HepG2 (cell line): ENCODE results near the gene NUBP2. TPM values are rescaled to one million over a fixed set of nuclear protein-coding genes. Genes with fewer than 3 reads are reported as not detected.

Experiments
- ARHGAP35 ChIP-seq: sonication (generic); formaldehyde crosslinking; IDR thresholded peaks from 2 replicates; pipeline ENCODE4 v1.9.0; 2022; ENCODE audit warnings: mild to moderate bottlenecking, inconsistent platforms, moderate library complexity, missing genetic modification reagents, borderline replicate concordance
- HNF4G ChIP-seq, 2 experiments: sonication (generic) in 1 of 2; formaldehyde crosslinking in 1 of 2; IDR thresholded peaks; 2 replicates each; pipeline versions ENCODE4 v1.4.0 to v1.6.1; 2011 to 2020; ENCODE audit warnings: borderline replicate concordance in 2 of 2, low read depth in 2 of 2, mild to moderate bottlenecking in 2 of 2, low read length in 1 of 2, missing genetic modification reagents in 1 of 2, moderate library complexity in 1 of 2
- HNRNPK ChIP-seq: fragments of 200-400 bp; formaldehyde crosslinking; IDR thresholded peaks from 2 replicates; pipeline ENCODE4 v1.6.1; 2018; ENCODE audit warnings: low read length, low read depth, moderate library complexity, mild to moderate bottlenecking; ENCODE audit not compliant: poor library complexity, severe bottlenecking
- MATR3 ChIP-seq: sonication (generic); formaldehyde crosslinking; IDR thresholded peaks from 2 replicates; pipeline ENCODE4 v1.4.0; 2020; ENCODE audit warnings: missing genetic modification reagents
- MED1 ChIP-seq: sonication (generic); formaldehyde crosslinking; IDR thresholded peaks from 2 replicates; pipeline ENCODE4 v1.4.0; 2020; ENCODE audit warnings: missing genetic modification reagents
- NKX3-1 ChIP-seq: sonication (generic); formaldehyde crosslinking; IDR thresholded peaks from 2 replicates; pipeline ENCODE4 v1.5.0; 2020; ENCODE audit warnings: missing genetic modification reagents
- TRIM24 ChIP-seq: sonication (generic); formaldehyde crosslinking; IDR thresholded peaks from 2 replicates; pipeline ENCODE4 v1.8.0; 2022; ENCODE audit warnings: mild to moderate bottlenecking, missing genetic modification reagents
- YEATS4 ChIP-seq: sonication (generic); formaldehyde crosslinking; IDR thresholded peaks from 2 replicates; pipeline ENCODE4 v1.4.0; 2020; ENCODE audit warnings: missing genetic modification reagents, borderline replicate concordance
- ZNF274 ChIP-seq: sonication (generic); formaldehyde crosslinking; IDR thresholded peaks from 2 replicates; pipeline ENCODE4 v1.5.1; 2020; ENCODE audit warnings: mild to moderate bottlenecking, missing genetic modification reagents
- polyA plus RNA-seq, 8 experiments: library from polyadenylated mRNA; depleted of rRNA in 3 of 8; stranded (reverse) in 7 of 8; unstranded in 1 of 8; fragments of >200 nt; fragmentation: Illumina TruSeq in 4 of 8; extraction: Trizol in 4 of 8; gene quantifications; 2 replicates each; pipeline versions ENCODE4 v1.2.1 to v1.2.3, GENCODE V29; 2011 to 2016; ENCODE audit warnings: low read depth in 4 of 8, missing spikeins in 1 of 8, mixed read lengths in 1 of 8; ENCODE audit not compliant: insufficient read depth in 1 of 8
- total RNA-seq, 5 experiments: library from RNA; depleted of rRNA; stranded (reverse); fragments of >200 nt; fragmentation: Illumina TruSeq; extraction: Trizol; gene quantifications; 2 replicates each; pipeline ENCODE4 v1.2.3, GENCODE V29; 2016; ENCODE audit warnings: low read depth in 1 of 5
- TF ChIP-seq, protein P1 (sequence below): sonication (generic); formaldehyde crosslinking; IDR thresholded peaks from 2 replicates; pipeline ENCODE4 v1.4.0; 2020; ENCODE audit warnings: mild to moderate bottlenecking, low read depth, missing genetic modification reagents
- TF ChIP-seq, protein P2 (sequence below): IDR thresholded peaks from 2 replicates; pipeline ENCODE4 v1.6.1; 2012; ENCODE audit warnings: low read length, improper control_type of control experiment
- TF ChIP-seq, protein P3 (sequence below): sonication (generic); formaldehyde crosslinking; IDR thresholded peaks from 2 replicates; pipeline ENCODE4 v1.9.0; 2021; ENCODE audit warnings: mild to moderate bottlenecking, missing genetic modification reagents
- TF ChIP-seq, protein P4 (sequence below): sonication (generic); formaldehyde crosslinking; IDR thresholded peaks from 2 replicates; pipeline ENCODE4 v1.4.0; 2020; ENCODE audit warnings: missing genetic modification reagents, borderline replicate concordance
- TF ChIP-seq, protein P5 (sequence below): sonication (generic); formaldehyde crosslinking; IDR thresholded peaks from 2 replicates; pipeline ENCODE4 v1.5.1; 2020; ENCODE audit warnings: mild to moderate bottlenecking, moderate library complexity, missing genetic modification reagents

The NUBP2 gene
- total and polyA plus RNA-seq, 2 of the 13 experiments (the other 11 are each of a cell fraction or from before 2014, with no cell fraction given), result 25.7 to 61.5 TPM

DNA sequence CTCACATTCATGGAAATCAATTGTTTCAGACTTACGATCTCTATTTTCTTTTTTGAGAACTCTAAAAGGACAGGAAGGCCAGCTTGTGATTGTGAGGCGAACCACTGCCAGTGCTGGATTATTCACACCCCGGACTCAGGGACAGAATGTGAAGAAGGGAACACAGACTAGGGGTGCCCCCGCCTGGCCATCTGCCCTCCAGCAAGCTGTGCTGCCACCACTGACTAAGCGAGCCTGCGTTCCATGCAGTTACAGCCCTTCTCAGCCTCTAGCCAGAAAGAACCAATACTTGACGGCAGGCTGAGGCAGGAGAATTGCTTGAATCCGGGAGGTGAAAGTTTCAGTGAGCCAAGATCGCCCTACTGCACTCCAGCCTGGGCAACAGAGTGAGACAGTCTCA is 41.1 kb downstream of the NUBP2 start (continued):
- TF ChIP-seq ZNF274 (CRISPR knock-in tag) (no peak), NKX3-1 (CRISPR knock-in tag) (no peak), MED1 (CRISPR knock-in tag) (0 out of 2 replicates have a peak, but pooled peaks have one; percentile 37), YEATS4 (CRISPR knock-in tag) (0 out of 2 replicates have a peak, but pooled peaks have one; percentile 18), TRIM24 (CRISPR knock-in tag) (no peak), MATR3 (CRISPR knock-in tag) (no peak), HNF4G (IDR thresholded peaks at IDR 0.05; ENCODE audit: borderline replicate concordance, low read depth, low read length) (no peak), HNF4G (CRISPR knock-in tag; IDR thresholded peaks at IDR 0.05; ENCODE audit: borderline replicate concordance, low read depth) (no peak), ARHGAP35 (CRISPR knock-in tag) (no peak), HNRNPK (no peak)
- TF ChIP-seq, protein P1, sequence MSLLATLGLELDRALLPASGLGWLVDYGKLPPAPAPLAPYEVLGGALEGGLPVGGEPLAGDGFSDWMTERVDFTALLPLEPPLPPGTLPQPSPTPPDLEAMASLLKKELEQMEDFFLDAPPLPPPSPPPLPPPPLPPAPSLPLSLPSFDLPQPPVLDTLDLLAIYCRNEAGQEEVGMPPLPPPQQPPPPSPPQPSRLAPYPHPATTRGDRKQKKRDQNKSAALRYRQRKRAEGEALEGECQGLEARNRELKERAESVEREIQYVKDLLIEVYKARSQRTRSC (CRISPR knock-in tag), result no peak
- TF ChIP-seq, protein P2, sequence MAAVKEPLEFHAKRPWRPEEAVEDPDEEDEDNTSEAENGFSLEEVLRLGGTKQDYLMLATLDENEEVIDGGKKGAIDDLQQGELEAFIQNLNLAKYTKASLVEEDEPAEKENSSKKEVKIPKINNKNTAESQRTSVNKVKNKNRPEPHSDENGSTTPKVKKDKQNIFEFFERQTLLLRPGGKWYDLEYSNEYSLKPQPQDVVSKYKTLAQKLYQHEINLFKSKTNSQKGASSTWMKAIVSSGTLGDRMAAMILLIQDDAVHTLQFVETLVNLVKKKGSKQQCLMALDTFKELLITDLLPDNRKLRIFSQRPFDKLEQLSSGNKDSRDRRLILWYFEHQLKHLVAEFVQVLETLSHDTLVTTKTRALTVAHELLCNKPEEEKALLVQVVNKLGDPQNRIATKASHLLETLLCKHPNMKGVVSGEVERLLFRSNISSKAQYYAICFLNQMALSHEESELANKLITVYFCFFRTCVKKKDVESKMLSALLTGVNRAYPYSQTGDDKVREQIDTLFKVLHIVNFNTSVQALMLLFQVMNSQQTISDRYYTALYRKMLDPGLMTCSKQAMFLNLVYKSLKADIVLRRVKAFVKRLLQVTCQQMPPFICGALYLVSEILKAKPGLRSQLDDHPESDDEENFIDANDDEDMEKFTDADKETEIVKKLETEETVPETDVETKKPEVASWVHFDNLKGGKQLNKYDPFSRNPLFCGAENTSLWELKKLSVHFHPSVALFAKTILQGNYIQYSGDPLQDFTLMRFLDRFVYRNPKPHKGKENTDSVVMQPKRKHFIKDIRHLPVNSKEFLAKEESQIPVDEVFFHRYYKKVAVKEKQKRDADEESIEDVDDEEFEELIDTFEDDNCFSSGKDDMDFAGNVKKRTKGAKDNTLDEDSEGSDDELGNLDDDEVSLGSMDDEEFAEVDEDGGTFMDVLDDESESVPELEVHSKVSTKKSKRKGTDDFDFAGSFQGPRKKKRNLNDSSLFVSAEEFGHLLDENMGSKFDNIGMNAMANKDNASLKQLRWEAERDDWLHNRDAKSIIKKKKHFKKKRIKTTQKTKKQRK, result no peak
- TF ChIP-seq, protein P3, sequence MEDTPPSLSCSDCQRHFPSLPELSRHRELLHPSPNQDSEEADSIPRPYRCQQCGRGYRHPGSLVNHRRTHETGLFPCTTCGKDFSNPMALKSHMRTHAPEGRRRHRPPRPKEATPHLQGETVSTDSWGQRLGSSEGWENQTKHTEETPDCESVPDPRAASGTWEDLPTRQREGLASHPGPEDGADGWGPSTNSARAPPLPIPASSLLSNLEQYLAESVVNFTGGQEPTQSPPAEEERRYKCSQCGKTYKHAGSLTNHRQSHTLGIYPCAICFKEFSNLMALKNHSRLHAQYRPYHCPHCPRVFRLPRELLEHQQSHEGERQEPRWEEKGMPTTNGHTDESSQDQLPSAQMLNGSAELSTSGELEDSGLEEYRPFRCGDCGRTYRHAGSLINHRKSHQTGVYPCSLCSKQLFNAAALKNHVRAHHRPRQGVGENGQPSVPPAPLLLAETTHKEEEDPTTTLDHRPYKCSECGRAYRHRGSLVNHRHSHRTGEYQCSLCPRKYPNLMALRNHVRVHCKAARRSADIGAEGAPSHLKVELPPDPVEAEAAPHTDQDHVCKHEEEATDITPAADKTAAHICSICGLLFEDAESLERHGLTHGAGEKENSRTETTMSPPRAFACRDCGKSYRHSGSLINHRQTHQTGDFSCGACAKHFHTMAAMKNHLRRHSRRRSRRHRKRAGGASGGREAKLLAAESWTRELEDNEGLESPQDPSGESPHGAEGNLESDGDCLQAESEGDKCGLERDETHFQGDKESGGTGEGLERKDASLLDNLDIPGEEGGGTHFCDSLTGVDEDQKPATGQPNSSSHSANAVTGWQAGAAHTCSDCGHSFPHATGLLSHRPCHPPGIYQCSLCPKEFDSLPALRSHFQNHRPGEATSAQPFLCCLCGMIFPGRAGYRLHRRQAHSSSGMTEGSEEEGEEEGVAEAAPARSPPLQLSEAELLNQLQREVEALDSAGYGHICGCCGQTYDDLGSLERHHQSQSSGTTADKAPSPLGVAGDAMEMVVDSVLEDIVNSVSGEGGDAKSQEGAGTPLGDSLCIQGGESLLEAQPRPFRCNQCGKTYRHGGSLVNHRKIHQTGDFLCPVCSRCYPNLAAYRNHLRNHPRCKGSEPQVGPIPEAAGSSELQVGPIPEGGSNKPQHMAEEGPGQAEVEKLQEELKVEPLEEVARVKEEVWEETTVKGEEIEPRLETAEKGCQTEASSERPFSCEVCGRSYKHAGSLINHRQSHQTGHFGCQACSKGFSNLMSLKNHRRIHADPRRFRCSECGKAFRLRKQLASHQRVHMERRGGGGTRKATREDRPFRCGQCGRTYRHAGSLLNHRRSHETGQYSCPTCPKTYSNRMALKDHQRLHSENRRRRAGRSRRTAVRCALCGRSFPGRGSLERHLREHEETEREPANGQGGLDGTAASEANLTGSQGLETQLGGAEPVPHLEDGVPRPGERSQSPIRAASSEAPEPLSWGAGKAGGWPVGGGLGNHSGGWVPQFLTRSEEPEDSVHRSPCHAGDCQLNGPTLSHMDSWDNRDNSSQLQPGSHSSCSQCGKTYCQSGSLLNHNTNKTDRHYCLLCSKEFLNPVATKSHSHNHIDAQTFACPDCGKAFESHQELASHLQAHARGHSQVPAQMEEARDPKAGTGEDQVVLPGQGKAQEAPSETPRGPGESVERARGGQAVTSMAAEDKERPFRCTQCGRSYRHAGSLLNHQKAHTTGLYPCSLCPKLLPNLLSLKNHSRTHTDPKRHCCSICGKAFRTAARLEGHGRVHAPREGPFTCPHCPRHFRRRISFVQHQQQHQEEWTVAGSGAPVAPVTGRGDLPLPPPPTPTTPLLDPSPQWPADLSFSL, result no peak
- TF ChIP-seq, protein P4, sequence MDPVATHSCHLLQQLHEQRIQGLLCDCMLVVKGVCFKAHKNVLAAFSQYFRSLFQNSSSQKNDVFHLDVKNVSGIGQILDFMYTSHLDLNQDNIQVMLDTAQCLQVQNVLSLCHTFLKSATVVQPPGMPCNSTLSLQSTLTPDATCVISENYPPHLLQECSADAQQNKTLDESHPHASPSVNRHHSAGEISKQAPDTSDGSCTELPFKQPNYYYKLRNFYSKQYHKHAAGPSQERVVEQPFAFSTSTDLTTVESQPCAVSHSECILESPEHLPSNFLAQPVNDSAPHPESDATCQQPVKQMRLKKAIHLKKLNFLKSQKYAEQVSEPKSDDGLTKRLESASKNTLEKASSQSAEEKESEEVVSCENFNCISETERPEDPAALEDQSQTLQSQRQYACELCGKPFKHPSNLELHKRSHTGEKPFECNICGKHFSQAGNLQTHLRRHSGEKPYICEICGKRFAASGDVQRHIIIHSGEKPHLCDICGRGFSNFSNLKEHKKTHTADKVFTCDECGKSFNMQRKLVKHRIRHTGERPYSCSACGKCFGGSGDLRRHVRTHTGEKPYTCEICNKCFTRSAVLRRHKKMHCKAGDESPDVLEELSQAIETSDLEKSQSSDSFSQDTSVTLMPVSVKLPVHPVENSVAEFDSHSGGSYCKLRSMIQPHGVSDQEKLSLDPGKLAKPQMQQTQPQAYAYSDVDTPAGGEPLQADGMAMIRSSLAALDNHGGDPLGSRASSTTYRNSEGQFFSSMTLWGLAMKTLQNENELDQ, result no peak
- TF ChIP-seq, protein P5, sequence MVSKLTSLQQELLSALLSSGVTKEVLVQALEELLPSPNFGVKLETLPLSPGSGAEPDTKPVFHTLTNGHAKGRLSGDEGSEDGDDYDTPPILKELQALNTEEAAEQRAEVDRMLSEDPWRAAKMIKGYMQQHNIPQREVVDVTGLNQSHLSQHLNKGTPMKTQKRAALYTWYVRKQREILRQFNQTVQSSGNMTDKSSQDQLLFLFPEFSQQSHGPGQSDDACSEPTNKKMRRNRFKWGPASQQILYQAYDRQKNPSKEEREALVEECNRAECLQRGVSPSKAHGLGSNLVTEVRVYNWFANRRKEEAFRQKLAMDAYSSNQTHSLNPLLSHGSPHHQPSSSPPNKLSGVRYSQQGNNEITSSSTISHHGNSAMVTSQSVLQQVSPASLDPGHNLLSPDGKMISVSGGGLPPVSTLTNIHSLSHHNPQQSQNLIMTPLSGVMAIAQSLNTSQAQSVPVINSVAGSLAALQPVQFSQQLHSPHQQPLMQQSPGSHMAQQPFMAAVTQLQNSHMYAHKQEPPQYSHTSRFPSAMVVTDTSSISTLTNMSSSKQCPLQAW, result no peak
